Heart right ventricle (tissue), 16 donors: ENCODE measurements around the gene CPNE5. TPM values are rescaled to one million over a fixed set of nuclear protein-coding genes. Genes with fewer than 3 reads are reported as not detected.
A peak's percentile ranks its signal among the peaks of the same experiment; 100 is the strongest.

Experiments used
- ATAC-seq, 8 donors: fragments of 200-7000 bp; cut with Tn5 transposase; one replicate each; pipeline ENCODE4 v1.9.1; 2020; ENCODE audit warnings: mild to moderate bottlenecking in 8 of 8, moderate library complexity in 8 of 8, moderate number of reproducible peaks in 1 of 8
- DNase-seq, 2 donors: peaks; one replicate each; pipeline ENCODE4 v3.0.0-alpha.2; 2020
- H3K27ac ChIP-seq, 10 donors: fragments of 200-600 bp; sonication (generic) in 2 of 10; one replicate each; pipeline versions ENCODE4 v1.5.0 to v1.8.0; 2020 to 2022; ENCODE audit warnings: mild to moderate bottlenecking in 3 of 10
- H3K27me3 ChIP-seq, 7 donors: fragments of 200-600 bp; one replicate each; pipeline ENCODE4 v1.8.0; 2021 to 2022; ENCODE audit warnings: mild to moderate bottlenecking in 2 of 7
- H3K36me3 ChIP-seq, 9 donors: fragments of 200-600 bp; sonication (generic) in 1 of 9; one replicate each; pipeline versions ENCODE4 v1.5.0 to v1.8.0; 2020 to 2022; ENCODE audit warnings: mild to moderate bottlenecking in 2 of 9
- H3K4me1 ChIP-seq, 9 donors: fragments of 200-600 bp; sonication (generic) in 1 of 9; one replicate each; pipeline versions ENCODE4 v1.5.0 to v1.8.0; 2020 to 2022; ENCODE audit warnings: mild to moderate bottlenecking in 4 of 9
- H3K4me3 ChIP-seq, 10 donors: fragments of 200-600 bp; sonication (generic) in 2 of 10; one replicate each; pipeline versions ENCODE4 v1.5.0 to v1.8.0; 2020 to 2022; ENCODE audit warnings: mild to moderate bottlenecking in 7 of 10, moderate library complexity in 2 of 10
- H3K9me3 ChIP-seq, 11 donors: fragments of 200-600 bp in 10 of 11; sonication (generic) in 2 of 11; one replicate each; pipeline versions ENCODE4 v1.5.0 to v1.8.0; 2013 to 2022; ENCODE audit warnings: mild to moderate bottlenecking in 2 of 11, control low read depth in 1 of 11, moderate library complexity in 1 of 11
- CTCF ChIP-seq, 9 donors: fragments of 200-600 bp; sonication (generic) in 2 of 9; IDR thresholded peaks; one replicate each; pipeline versions ENCODE4 v1.5.0 to v1.8.0; 2021 to 2022; ENCODE audit warnings: antibody characterized with exemption in 9 of 9, mild to moderate bottlenecking in 5 of 9, moderate library complexity in 1 of 9
- WGBS, 2 donors: extraction: QIAGEN DNeasy Blood & Tissue Kit; methylation state at CpG; one replicate each; pipeline ENCODE4 v1.1.7; 2013; ENCODE audit warnings: inconsistent platforms in 1 of 2; 5-methylcytosine and 5-hydroxymethylcytosine counted together
- intact Hi-C, 10 donors: fragments of 100-400 bp; cut with DNase I; formaldehyde crosslinking; loops; one replicate each; pipeline versions ENCODE4 v1.11.1 to v1.14.2; 2022
- polyA plus RNA-seq, 2 donors: library from polyadenylated mRNA; stranded (reverse); fragments of 200-250 nt; gene quantifications; one replicate each; pipeline ENCODE4 v1.2.3, GENCODE V29; 2013
- total RNA-seq, 10 donors: library from RNA; stranded (reverse); fragmentation: NEBNext Ultra II Directional in 3 of 10; extraction: Animal tissue kit (Norgen Biotek cat#: 25700) in 3 of 10; gene quantifications; one replicate each; pipeline versions ENCODE4 v1.2.1 to v1.2.4, GENCODE V29; 2021 to 2023
- donor health status: Arrhythmogenic right ventricular cardiomyopathy.
- donor health status: ischemic (EF 13 %, LVEDD 7.1; RV severe dilation, severe dysfunction).
- donor health status: healthy with polysubstance abuse.
- donor health status: DM: no; HTN: yes; CAD: no.
- donor health status: DM: no; HTN: no; CAD: no.
- donor health status: ischemic (EF 25% LVEDD 6.9; RV normal size, moderate dysfunction).
- donor health status: ischemic (EF 25% LVEDD 5.7; RV mildly dilated, moderate dysfunction).
- donor health status: healthy.
- donor health status: DM: yes; HTN: yes; CAD: no.
- donor health status: Ischemic cardiomyopathy.
- donor health status: ischemic (EF 35%, LVEDD 5.7; RV mildly dilated, moderate dysfunction).
- donor health status: nonischemic (EF 11% LVEDD 7.7; RV severe dilation, severe dysfunction).
- donor health status: DM: yes; HTN: yes; CAD: no.
- donor health status: PGD.
- donor health status: ischemic (EF 29% LVEDD 5.4; RV normal size, mild dysfunction).
- donor health status: nonischemic (EF 23%, LVEDD 6.1; RV moderate dilation, normal function).

CPNE5 gene
- total and polyA plus RNA-seq, 12 donors: 2.8 to 98.2 (median 24.4) TPM

GRCh38 chr6:36753671-36754405 is 85.4 kb downstream of the CPNE5 start:
- peaks cover 0 to 6% (median 0%) of the 10 kb centered on the region in 9 donors for H3K36me3 ChIP-seq
- intact Hi-C loops: loop anchor here in 8 of 10 donors (10.0 kb wide), 4 partner anchors 59 to 329 kb away; partner anchors contain the start of gene RAB44 (in 1 of the 8)
- DNase-seq (no peak), ATAC-seq (no peak)
- 91 to 92% methylated on average over 7 of the region's 7 CpGs for WGBS, 2 donors
- peaks cover 0 to 60% (median 11%) of the 10 kb centered on the region in 9 donors for H3K4me1 ChIP-seq
- peak overlapping the region in 1 of 10 donors; percentile 22 for H3K27ac ChIP-seq
- H3K27me3 ChIP-seq: no peaks in the 10 kb centered on the region
- no peak for TF ChIP-seq CTCF (IDR thresholded peaks at IDR 0.05)
- H3K9me3 ChIP-seq: peaks cover 0 to 19% (median 0%) of the 10 kb centered on the region in 11 donors
- no peak overlapping the region for H3K4me3 ChIP-seq

GRCh38 chr6:36752886-36753506 is 86.2 kb downstream of the CPNE5 start:
- Histone ChIP-seq H3K27ac (peak overlapping the region in 1 of 10 donors; percentile 70), H3K4me3 (no peak overlapping the region), H3K4me1 (peaks cover 0 to 58% (median 10%) of the 10 kb centered on the region in 9 donors), H3K9me3 (peaks cover 0 to 24% (median 5%) of the 10 kb centered on the region in 11 donors), H3K27me3 (no peaks in the 10 kb centered on the region), H3K36me3 (peaks cover 0 to 6% (median 0%) of the 10 kb centered on the region in 9 donors)
- DNase-seq (no peak), ATAC-seq (peak in 4 of 8 donors; percentile 33 to 58 (median 50))
- no peak for TF ChIP-seq CTCF (IDR thresholded peaks at IDR 0.05)
- 72 to 79% methylated on average over 6 of the region's 6 CpGs for WGBS, 2 donors
- intact Hi-C loops: loop anchor here in 8 of 10 donors (10.0 kb wide), 4 partner anchors 58 to 328 kb away; partner anchors contain the start of gene RAB44 (in 1 of the 8)

GRCh38 chr6:36752187-36752885 is 86.9 kb downstream of the CPNE5 start:
- peaks cover 0 to 24% (median 5%) of the 10 kb centered on the region in 11 donors for H3K9me3 ChIP-seq
- no peak overlapping the region for H3K4me3 ChIP-seq
- DNase-seq: no peak
- ATAC-seq: no peak
- no peaks in the 10 kb centered on the region for H3K27me3 ChIP-seq
- 91 to 92% methylated on average over 6 of the region's 6 CpGs for WGBS, 2 donors
- intact Hi-C loops: loop anchor here in 8 of 10 donors (10.0 kb wide), 4 partner anchors 58 to 328 kb away; partner anchors contain the start of gene RAB44 (in 1 of the 8)
- peaks cover 0 to 55% (median 7%) of the 10 kb centered on the region in 9 donors for H3K4me1 ChIP-seq
- peaks cover 0 to 6% (median 0%) of the 10 kb centered on the region in 9 donors for H3K36me3 ChIP-seq
- H3K27ac ChIP-seq: peak overlapping the region in 1 of 10 donors; percentile 70
- TF ChIP-seq CTCF (IDR thresholded peaks at IDR 0.05): no peak

GRCh38 chr6:36751833-36752186 is 87.4 kb downstream of the CPNE5 start:
- no peak for DNase-seq
- no peak for TF ChIP-seq CTCF (IDR thresholded peaks at IDR 0.05)
- H3K27me3 ChIP-seq: no peaks in the 10 kb centered on the region
- H3K36me3 ChIP-seq: peaks cover 0 to 6% (median 0%) of the 10 kb centered on the region in 9 donors
- peaks cover 0 to 49% (median 2%) of the 10 kb centered on the region in 9 donors for H3K4me1 ChIP-seq
- no peak overlapping the region for H3K4me3 ChIP-seq
- peaks cover 0 to 24% (median 5%) of the 10 kb centered on the region in 11 donors for H3K9me3 ChIP-seq
- peak overlapping the region in 1 of 10 donors; percentile 70 for H3K27ac ChIP-seq
- 0 to 53% methylated on average over 1 of the region's 1 CpG for WGBS, 2 donors
- intact Hi-C loops: loop anchor here in 8 of 10 donors (10.0 kb wide), 4 partner anchors 57 to 327 kb away; partner anchors contain the start of gene RAB44 (in 1 of the 8)
- no peak for ATAC-seq
